GM12801 (cell line): Measurements from ENCODE around the gene SLC31A1.

Experiments used
- CTCF ChIP-seq: IDR thresholded peaks from one replicate; pipeline ENCODE4 v1.5.1; 2011; ENCODE audit warnings: control low read depth; ENCODE audit not compliant: insufficient read length; ENCODE audit errors: extremely low read depth

The SLC31A1 gene

GRCh38 chr9:113221003-113221799 lies at the start of gene SLC31A1, which contains the start of gene FKBP15:
SLC31A1 (plus strand) TSS chr9:113221544; CDS start chr9:113256149, 34,605 bp downstream.
FKBP15 (minus strand) TSS chr9:113221277; CDS start chr9:113221243, 34 bp downstream.
- TF ChIP-seq CTCF: no peak

- TF ChIP-seq CTCF: no peak
Measured at GRCh38 chr9:113173341-113173740, 48.0 kb upstream of the SLC31A1 start.

- TF ChIP-seq CTCF: no peak
Measured at GRCh38 chr9:113176803-113177202, 44.5 kb upstream of the SLC31A1 start.

- TF ChIP-seq CTCF: no peak
Measured at GRCh38 chr9:113177251-113177650, 44.1 kb upstream of the SLC31A1 start.

GRCh38 chr9:113178087-113178486 lies 43.3 kb upstream of the SLC31A1 start:
- TF ChIP-seq CTCF: no peak

GRCh38 chr9:113179839-113180238 lies 41.5 kb upstream of the SLC31A1 start:
- TF ChIP-seq CTCF: no peak

- TF ChIP-seq CTCF: no peak
Measured at GRCh38 chr9:113181165-113181564, 40.2 kb upstream of the SLC31A1 start.
